Measurements from ENCODE around the gene FNBP1L.
A peak's percentile ranks its signal among the peaks of the same experiment; 100 is the strongest.
"Not testable (repeated sequence)": the region's sequence is repeated elsewhere in the genome, so short reads cannot be mapped to it uniquely, and the experiment has no call there.

FNBP1L gene

DNA sequence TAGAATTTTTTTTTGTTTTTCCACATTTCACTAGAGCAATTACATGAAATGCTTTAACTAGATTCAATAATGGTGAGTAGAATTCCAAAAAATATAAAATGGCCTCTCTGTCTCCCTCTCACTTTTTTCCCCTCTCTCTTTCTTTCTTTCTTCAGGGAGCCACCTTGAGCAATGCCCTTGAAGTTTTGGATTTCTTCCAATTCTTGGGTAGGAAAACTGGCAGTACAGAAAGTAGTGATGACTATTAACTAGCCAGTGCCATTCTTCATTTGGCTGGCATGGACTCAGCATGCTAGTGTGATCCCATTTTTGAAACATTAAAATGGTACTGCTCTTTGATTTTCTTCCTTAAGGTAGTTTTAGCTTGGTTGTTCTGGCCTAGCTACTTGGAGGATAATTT is 4.5 kb upstream of the FNBP1L start:
- no peak for DNase-seq (ENCODE audit: low spot score)

DNA sequence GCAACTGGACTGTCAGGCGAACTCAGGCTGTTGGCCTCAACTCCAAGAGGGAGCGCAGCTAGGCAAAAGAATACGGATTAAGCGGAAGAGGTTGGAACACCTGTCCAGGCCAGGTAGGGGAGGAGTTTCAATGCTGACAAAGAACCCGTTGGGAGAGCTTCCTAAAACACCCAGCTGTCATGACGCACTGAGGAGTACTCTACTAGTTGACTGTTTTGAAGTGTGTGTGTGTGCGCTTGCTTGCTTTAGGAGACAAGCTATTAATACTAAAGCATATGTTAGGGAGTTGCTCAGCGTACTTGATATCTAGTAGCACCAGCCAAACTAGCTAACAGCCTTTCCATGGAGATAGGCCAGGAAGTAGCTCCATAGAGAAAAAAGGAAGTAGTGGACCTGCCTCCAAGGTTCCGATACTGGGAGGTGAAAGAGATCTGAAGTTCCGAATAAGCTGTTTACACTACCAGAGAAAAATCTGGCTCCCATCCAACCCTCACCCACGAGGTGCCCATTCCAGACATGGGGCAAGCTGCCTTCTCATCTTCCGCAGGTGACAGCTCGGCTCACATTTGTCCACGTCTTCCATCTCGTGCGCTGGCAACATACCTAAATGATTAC is 974 bp upstream of the FNBP1L start:
- DNase-seq (ENCODE audit: low spot score), result no peak

DNA sequence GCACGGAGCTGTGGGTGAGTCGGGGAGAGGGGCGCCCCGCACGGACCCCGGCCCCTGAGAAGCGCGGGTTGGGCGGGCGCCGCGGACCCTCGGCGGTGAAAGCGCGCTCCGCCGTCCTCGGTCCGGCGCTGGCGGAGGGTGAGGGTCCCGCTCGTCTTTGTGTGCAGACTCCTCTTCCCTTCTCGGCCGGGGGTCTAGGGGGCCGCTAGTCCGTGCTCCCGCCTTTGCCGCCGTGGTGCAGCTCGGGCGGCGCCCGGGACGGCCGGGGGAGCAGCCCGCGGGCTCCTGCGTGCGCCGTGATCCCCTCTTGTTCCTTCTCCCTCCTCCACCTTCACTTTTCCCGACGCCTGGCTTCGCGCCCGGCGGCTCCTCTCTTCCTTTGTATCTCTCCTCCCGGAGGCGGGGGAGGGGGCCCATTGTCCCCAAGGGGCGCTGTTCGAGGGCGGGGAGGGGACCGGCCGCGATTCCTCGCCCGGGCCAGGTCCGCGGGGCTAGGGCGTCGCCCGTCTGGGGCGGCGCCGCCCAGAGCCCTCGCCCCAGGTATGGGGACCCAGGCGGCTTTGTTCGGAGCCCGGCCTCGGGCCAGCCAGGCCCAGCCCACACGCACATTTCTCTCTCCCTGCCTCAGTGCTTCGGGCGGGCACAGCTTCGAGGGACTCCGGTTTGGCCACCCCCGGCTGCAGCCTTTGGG is 519 bp downstream of the FNBP1L start:
- DNase-seq (ENCODE audit: low spot score), result peak; percentile 22

DNA sequence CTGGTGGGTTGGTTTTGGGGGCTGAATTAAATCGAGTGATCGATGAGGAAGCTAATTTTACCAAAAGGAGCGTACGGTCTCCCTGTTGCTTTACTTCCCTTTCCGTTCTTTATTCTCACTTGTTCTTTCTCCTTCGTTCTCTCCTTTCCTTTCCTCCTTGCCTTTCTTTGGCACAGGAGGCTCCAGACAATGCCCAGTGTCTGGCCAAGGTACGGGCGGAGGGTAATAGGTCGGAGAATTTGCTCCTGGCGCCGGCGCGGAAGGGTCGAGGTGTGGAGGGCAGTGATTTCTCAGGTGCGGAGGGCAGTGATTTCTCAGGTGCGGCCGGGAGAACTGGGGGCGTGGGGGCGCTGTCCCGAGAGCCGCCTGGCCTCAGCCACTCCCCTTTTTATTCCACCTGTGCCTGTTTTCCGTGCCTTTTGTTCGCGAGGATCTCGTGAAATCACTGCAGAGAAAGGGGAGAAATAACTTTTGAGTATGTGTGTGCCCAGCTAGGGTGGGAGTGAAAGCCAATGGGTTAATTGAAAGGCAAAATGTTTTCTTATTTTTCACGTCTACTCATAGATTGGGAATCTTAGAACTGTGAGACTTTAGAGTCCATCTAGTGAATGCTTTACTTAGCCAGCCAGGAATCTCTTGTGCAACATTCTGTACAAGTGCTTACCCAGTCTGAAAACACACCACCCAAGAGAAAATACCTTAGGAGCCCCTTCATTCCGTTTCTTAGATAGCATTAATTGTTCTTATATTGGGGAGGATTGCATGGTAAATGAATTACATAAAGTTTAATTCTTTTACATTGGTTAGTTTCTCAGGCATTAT is 1.3 kb downstream of the FNBP1L start:
- DNase-seq (ENCODE audit: low spot score), result peak; percentile 18

DNA sequence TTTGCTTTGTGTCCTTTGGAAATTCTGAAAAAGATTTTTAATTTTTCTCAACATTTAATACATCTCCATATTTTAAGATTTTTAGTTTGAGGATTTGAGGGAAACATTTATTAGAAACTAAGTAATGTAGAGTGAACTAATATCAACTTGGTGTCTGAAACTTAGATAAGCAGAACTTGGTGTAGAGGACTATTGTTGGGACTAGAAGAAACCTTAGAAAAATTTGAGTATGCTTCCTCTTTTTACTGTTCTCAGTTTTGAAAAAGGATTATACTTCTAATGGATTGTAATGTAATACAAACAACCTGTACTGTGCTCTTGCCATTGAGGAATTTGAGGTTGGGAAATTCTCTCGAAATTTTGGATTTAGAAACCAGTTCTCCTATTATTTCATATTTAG is 2.4 kb downstream of the FNBP1L start:
- no peak for DNase-seq (ENCODE audit: low spot score)

DNA sequence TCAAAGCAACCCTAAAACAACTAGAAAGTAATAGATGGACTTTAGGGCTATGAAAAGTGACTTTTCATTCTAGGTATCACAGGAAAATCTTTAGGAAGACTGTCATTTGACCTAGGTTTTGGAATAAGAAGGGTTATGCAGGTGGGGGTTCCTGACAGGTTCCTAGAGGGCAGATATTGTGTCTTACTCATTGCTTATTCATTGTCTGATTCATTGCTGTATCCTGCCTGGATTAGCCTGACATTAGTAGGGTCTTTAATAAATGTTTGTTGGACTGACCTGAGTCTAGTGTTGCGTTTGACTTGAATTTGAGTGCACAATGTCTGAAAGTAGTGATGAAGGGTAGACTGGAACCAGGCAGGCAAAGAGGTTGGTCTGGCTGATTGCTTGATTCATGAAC is 6.0 kb downstream of the FNBP1L start:
- DNase-seq (ENCODE audit: low spot score), result no peak

DNA sequence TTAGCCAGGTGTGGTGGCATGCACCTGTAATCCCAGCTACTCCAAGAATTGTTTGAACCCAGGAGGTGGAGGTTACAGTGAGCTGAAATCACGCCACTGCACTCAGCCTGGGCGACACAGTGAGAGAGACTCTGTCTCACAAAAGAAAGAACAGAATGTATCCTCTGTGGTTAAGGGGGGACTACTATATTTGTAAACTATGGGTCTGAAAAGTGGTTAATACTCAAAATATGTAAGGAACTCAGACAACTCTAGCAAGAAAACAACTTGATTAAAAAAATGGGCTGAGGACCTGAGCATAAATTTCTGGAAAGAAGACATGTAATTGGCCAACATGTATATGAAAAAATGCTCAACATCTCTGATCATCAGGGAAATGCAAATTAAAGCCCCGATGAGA is 11.2 kb downstream of the FNBP1L start:
- no peak for DNase-seq (ENCODE audit: low spot score)

DNA sequence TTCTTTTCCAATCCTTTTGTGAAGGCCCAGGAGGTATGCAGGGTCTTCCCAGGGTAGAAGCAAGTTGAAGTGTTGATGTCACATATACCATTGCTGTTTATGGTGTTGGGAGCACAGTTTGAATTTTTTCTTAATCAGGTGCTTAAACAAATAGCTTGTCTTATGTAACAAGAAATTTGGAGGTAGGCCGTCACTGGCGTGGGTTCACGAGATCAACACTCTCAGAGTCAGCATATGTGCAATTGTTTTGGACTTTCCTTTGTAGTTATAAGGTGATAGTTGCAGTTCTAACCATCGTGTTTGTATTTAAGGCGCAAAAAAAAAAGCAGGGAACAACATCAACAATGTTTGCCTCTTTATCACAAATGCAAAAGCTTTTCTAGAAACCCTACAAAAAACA is 13.3 kb downstream of the FNBP1L start:
- DNase-seq (ENCODE audit: low spot score), result no peak

DNA sequence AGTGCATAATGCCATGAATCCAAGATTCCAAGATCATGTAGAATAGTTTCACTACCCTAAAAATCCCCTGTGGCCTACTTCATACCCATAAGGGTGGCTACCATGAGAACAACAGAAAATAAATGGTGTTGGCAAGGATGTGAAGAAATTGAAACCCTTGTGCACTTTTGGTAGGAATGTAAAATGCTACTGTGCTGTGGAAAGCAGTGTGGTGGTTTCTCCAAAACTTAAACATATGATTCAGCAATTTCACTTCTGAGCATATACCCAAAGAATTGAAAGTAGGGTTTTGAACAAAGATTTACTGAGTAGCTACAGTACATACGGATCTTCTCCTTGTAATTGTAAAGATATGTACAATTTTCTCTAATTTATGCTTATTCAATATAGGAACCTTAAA is 16.0 kb downstream of the FNBP1L start:
- DNase-seq (ENCODE audit: low spot score), result no peak

DNA sequence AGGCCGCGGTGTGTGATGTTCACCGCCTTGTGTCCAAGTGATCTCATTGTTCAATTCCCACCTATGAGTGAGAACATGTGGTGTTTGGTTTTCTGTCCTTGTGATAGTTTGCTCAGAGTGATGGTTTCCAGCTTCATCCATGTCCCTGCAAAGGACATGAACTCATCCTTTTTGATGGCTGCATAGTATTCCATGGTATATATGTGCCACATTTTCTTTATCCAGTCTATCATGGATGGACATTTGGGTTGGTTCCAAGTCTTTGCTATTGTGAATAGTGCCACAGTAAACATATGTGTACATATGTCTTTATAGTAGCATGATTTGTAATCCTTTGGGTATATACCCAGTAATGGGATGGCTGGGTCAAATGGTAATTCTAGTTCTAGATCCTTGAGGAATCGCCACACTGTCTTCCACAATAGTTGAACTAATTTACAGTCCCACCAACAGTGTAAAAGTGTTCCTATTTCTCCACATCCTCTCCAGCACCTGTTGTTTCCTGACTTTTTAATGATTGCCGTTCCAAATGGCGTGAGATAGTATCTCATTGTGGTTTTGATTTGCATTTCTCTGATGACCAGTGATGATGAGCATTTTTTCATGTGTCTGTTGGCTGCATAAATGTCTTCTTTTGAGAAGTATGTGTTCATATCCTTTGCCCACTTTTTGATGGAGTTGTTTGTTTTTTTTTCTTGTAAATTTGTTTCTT is 17.6 kb downstream of the FNBP1L start:
- not testable (repeated sequence) for DNase-seq (ENCODE audit: low spot score)

DNA sequence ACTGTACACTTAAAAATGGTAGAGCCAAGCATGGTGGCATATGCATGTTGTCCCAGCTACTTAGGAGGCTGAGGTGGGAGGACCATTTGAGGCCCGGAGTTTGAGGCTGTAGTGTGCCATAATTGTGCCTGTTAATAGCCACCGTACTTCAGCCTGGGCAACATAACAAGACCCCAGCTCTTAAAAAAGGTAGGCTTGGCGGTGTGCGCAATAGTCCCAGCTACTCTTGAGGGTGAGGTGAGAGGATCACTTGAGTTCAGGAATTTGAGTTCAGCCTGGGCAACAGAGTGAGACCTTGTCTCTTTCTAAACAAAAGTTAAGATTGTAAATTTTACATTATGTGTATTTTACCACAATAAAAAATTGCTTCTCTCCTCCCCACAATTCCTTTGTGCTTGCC is 19.7 kb downstream of the FNBP1L start:
- DNase-seq (ENCODE audit: low spot score), result no peak

DNA sequence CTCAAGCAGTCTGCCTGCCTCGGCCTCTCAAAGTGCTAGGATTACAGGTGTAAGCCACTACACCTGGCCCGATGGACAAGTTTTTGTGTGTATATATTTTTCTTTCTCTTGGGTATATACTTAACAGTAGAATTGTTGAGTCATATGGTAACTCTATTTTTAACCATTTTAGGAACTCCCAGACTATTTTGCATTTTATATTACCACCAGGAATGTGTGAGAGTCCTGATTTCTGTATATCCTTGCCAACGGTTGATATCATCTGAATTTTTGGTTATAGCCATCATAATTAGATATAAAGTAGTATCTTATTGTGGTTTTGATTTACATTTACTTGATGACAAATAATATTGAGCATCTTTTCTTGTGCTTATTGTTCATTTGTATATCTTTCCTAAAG is 20.7 kb downstream of the FNBP1L start:
- peak; percentile 4 for DNase-seq (ENCODE audit: low spot score)

DNA sequence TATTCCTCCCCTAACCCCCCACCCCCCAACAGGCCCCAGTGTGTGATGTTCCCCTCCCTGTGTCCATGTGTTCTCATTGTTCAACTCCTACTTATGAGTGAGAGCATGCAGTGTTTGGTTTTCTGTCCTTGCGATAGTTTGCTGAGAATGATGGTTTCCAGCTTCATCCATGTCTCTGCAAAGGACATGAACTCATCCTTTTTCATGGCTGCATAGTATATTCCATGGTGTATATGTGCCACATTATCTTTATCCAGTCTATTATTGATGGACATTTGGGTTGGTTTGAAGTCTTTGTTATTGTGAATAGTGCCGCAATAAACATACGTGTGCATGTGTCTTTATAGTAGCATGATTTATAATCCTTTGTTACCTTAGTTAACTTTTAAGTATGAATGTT is 21.3 kb downstream of the FNBP1L start:
- DNase-seq (ENCODE audit: low spot score), result not testable (repeated sequence)

DNA sequence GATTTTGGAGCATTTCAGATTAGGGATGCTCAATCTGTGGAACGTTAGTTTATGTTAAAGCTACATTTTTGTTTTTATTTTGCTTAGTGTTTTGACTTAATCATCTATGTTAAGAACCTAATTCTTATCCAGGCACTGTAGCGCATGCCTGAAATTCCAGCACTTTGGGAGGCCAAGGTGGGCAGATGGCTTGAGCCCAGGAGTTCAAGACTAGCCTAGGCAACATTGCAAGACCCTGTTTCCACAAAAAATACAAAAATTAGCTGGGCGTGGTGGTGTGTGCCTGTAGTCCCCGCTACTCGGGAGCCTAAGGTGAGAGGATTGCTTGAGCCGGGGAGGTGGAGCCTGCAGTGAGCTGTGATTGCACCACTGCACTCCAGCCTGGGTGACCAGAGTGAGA is 23.4 kb downstream of the FNBP1L start:
- no peak for DNase-seq (ENCODE audit: low spot score)

DNA sequence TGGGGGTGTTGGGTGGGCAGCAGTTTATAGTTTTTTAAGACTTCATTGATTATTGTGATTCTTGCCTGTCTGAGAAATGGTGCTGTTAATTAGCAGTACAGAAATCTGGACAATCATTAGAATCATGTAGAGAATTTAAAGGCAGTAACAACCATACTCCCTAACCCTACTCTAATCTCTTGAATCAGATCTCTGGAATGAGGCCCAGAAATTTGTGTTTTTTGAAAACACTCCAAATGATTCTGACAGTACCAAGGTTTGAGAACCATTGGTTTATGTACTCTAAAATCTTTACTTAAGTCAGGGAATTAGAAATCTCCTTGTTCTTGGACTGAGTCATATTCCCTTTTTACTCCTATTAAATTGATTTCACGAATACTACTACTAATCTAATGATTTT is 24.0 kb downstream of the FNBP1L start:
- DNase-seq (ENCODE audit: low spot score), result peak; percentile 11

DNA sequence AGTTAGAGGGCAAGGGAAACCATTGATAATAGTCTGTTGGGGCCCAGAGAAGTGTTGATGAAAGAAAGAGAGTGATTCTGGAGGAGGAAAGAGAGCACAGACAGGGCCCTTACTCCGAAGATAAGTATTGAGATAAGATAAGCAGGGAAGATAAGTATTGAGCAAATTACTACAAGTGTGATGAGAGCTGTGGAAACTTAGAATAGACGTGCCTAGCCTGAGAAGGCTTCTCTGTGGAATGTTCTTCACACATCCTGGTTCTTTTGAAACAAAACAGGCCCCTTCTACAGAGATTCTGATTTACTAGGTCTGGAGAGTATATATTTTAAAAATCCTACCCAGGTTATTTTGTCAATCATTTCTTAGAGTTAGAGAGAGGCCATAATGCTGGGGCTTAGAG is 26.4 kb downstream of the FNBP1L start:
- no peak for DNase-seq (ENCODE audit: low spot score)

DNA sequence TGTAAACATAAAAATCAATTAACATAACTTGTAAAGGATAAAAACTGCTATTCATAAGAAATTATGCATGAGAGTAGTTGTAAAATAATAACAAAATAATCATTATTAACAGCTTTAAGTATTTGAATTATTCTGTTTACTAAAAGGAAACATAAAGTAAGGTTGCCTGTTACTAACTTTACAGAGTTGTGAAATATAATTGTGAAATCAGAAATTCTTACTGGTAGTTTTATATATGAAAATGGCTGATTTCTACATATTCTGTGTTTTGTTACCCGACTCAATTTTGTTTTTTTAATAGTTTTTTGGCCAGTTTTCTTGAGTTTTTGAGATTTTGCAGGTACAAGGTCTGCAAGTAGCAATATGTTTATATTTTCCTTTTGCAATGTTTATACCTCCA is 27.8 kb downstream of the FNBP1L start:
- no peak for DNase-seq (ENCODE audit: low spot score)

DNA sequence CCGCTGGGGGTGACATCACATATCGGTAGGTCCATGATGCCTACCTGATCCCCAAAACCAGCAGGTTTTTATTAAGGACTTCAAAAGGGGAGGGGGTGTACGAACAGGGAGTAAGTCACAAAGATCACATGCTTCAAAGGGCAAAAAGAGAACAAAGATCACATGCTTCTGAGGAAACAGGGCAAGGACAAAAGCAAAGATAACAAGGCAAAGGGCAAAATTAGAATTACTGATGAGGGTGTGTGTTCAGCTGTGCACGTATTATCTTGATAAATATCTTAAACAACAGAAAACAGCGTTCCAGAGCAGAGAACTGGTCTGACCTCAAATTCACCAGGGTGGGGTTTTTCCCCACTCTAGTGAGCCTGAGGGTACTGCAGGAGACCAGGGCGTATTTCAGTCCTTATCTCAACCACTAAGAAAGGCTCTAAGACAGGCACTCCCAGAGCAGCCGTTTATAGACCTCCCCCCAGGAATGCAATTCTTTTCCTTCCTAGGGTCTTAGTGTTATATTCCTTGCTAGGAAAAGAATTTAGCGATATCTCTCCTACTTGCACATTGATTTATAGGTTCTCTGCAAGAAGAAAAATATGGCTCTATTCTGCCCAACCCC is 31.3 kb downstream of the FNBP1L start:
- not testable (repeated sequence) for DNase-seq (ENCODE audit: low spot score)

DNA sequence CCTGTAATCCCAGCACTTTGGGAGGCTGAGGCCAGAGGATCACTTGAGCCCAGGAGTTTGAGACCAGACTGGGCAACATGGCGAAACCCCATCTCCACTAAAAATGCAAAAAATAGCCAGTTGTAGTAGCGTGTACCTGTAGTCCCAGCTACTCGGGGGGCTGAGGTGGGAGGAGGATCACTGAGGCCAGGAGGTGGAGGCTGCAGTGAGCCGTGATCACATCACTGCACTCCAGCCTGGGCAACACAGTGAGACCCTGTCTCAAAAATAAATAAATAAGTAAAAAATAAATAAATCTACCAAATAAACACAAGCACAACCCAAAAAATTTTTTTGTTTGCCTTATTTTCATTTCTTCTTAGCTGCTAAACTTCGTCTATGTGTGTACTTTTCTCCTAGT is 34.0 kb downstream of the FNBP1L start:
- not testable (repeated sequence) for DNase-seq (ENCODE audit: low spot score)

DNA sequence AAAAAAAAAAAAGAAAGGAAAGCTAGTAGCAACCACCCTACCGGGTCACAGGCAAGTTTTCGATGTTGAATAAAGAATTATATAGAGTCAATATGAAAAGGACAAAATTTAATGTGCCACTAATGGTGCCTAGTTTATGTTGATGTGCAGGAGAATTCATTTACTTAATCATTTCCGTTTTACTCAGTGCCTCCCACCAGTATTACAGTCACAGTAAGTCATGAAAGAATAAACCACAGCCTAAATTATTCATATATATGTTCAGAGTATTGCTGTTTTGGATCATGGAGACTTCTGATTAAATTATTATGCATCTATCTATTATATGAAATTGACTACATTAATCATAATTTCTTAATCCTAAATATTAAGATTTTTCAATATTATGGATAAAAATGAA is 35.3 kb downstream of the FNBP1L start:
- DNase-seq (ENCODE audit: low spot score), result no peak

DNA sequence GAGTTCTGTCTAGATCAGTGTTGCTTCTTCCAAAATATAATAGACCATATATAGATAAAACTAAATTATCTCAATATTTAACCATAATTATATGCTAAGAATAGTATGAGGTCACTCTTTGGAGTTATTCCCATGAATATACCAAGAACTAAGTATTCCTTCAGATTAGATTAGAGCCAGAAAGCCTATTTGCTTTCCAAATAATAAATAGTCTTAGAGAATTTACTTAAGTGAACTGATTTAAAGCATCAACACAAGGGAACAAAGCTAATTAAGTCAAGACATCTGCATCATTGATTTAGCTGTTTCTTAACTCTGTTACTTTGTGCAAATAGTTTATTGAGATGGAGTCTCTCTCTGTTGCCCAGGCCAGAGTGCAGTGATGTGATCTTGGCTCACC is 35.7 kb downstream of the FNBP1L start:
- no peak for DNase-seq (ENCODE audit: low spot score)

DNA sequence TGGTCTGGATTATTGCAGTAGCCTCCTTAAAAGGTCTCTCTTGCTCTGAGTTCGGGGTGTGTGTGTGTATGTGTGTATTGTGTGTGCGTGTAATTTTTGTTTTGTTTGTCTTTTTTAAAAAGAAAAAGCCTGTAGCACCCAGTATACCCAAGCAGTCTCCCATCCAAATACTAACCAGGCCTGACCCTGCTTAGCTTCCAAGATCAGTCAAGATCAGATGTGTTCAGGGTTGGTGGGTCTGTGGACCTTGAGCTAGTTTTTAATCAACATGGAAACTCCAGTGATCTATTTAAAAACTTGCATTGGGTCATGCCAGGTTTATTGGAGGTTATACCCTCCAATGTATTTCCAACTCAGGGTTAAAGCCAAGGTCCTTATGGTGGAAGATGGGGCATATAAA is 40.3 kb downstream of the FNBP1L start:
- no peak for DNase-seq (ENCODE audit: low spot score)

Measured in AG08395 (cell line).